ENCODE results near the gene ICAM4. TPM values are rescaled to one million over a fixed set of nuclear protein-coding genes. Genes with fewer than 3 reads are reported as not detected.

The ICAM4 gene
- total RNA-seq, 1 donor from 2014 or later: 0.95 TPM

GRCh38 chr19:10254244-10254643, 32.5 kb upstream of the ICAM4 start:
- intact Hi-C loops (cut with micrococcal nuclease): loop anchor here (5.0 kb wide), 2 partner anchors 37 to 227 kb away; no protein-coding TSS in a partner anchor
- DNase-seq (no peak), ATAC-seq (ENCODE audit: low read depth) (no peak)
- H3K9me3 Mint-ChIP-seq: no peaks in the 10 kb centered on the region
- TF ChIP-seq, protein P1, sequence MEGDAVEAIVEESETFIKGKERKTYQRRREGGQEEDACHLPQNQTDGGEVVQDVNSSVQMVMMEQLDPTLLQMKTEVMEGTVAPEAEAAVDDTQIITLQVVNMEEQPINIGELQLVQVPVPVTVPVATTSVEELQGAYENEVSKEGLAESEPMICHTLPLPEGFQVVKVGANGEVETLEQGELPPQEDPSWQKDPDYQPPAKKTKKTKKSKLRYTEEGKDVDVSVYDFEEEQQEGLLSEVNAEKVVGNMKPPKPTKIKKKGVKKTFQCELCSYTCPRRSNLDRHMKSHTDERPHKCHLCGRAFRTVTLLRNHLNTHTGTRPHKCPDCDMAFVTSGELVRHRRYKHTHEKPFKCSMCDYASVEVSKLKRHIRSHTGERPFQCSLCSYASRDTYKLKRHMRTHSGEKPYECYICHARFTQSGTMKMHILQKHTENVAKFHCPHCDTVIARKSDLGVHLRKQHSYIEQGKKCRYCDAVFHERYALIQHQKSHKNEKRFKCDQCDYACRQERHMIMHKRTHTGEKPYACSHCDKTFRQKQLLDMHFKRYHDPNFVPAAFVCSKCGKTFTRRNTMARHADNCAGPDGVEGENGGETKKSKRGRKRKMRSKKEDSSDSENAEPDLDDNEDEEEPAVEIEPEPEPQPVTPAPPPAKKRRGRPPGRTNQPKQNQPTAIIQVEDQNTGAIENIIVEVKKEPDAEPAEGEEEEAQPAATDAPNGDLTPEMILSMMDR (IDR thresholded peaks at IDR 0.05): no peak
- ChIA-PET POLR2A (interaction anchor here (0.6 kb wide), 1 partner anchor 71 kb away, joined by 7 read pairs; no protein-coding TSS in a partner anchor), CTCF (no interaction called here)
- H3K27ac Mint-ChIP-seq: no peak overlapping the region
- no peak overlapping the region for H3K4me3 Mint-ChIP-seq
- no peaks in the 10 kb centered on the region for H3K27me3 Mint-ChIP-seq
- peaks cover 59% of the 10 kb centered on the region for H3K36me3 Mint-ChIP-seq (ENCODE audit: low read depth)
- peaks cover 25% of the 10 kb centered on the region for H3K4me1 Mint-ChIP-seq

GRCh38 chr19:10255358-10255757, 31.4 kb upstream of the ICAM4 start:
- peaks cover 24% of the 10 kb centered on the region for H3K4me1 Mint-ChIP-seq
- POLR2A ChIA-PET: no interaction called here
- CTCF ChIA-PET: interaction anchor here (1.7 kb wide), 1 partner anchor 134 kb away, joined by 7 read pairs; no protein-coding TSS in a partner anchor
- no peak for DNase-seq
- H3K27ac Mint-ChIP-seq: no peak overlapping the region
- intact Hi-C loops (cut with micrococcal nuclease): no loop called here
- H3K9me3 Mint-ChIP-seq: no peaks in the 10 kb centered on the region
- H3K27me3 Mint-ChIP-seq: no peaks in the 10 kb centered on the region
- no peak overlapping the region for H3K4me3 Mint-ChIP-seq
- peaks cover 64% of the 10 kb centered on the region for H3K36me3 Mint-ChIP-seq (ENCODE audit: low read depth)
- no peak for ATAC-seq (ENCODE audit: low read depth)
- TF ChIP-seq, protein P1 (IDR thresholded peaks at IDR 0.05): no peak

DNA sequence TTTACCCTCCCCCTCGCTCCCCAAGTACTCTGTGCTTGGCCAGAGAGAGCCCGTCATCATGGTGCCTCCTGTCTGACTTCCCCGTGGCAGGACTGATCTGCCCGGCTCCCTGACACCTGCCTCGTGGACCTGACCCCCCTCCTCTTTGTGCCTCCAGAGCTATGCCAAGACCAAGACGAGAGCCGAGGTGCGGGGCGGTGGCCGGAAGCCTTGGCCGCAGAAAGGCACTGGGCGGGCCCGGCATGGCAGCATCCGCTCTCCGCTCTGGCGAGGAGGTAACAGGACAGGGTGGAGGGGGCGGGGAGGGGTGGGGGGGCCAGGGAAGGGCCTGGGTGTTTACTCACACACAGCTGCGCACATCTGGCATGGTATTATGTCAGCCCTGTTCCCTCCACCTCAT, 30.2 kb upstream of the ICAM4 start:
- Mint-ChIP-seq H3K27ac (no peak overlapping the region), H3K27me3 (no peaks in the 10 kb centered on the region), H3K9me3 (no peaks in the 10 kb centered on the region), H3K4me3 (no peak overlapping the region), H3K36me3 (ENCODE audit: low read depth) (peaks cover 64% of the 10 kb centered on the region), H3K4me1 (peaks cover 19% of the 10 kb centered on the region)
- no peak for DNase-seq
- ATAC-seq (ENCODE audit: low read depth): no peak
- TF ChIP-seq, protein P1 (IDR thresholded peaks at IDR 0.05): no peak
- intact Hi-C loops (cut with micrococcal nuclease): no loop called here
- ChIA-PET CTCF (interaction anchor here (1.7 kb wide), 1 partner anchor 132 kb away, joined by 7 read pairs; no protein-coding TSS in a partner anchor), POLR2A (no interaction called here)

GRCh38 chr19:10256970-10257615, 29.7 kb upstream of the ICAM4 start:
- intact Hi-C loops (cut with micrococcal nuclease): no loop called here
- H3K36me3 Mint-ChIP-seq (ENCODE audit: low read depth): peaks cover 59% of the 10 kb centered on the region
- POLR2A ChIA-PET: no interaction called here

More at GRCh38 chr19:10256970-10257615, 29.7 kb upstream of the ICAM4 start:
- no peak for DNase-seq
- TF ChIP-seq, protein P1 (IDR thresholded peaks at IDR 0.05): no peak
- H3K27me3 Mint-ChIP-seq: no peaks in the 10 kb centered on the region
- CTCF ChIA-PET: interaction anchor here (1.3 to 6.0 kb wide), 4 partner anchors 123 to 135 kb away, joined by 3 to 102 read pairs (median 38); partner anchors contain the start of gene TYK2
- no peak for ATAC-seq (ENCODE audit: low read depth)
- H3K27ac Mint-ChIP-seq: no peak overlapping the region
- H3K4me3 Mint-ChIP-seq: no peak overlapping the region
- H3K9me3 Mint-ChIP-seq: no peaks in the 10 kb centered on the region
- H3K4me1 Mint-ChIP-seq: peaks cover 14% of the 10 kb centered on the region
